MM.1S (cell line): ENCODE measurements around the gene MPC2.
A peak's percentile ranks its signal among the peaks of the same experiment; 100 is the strongest.

Experiments used
- DNase-seq: peaks from one replicate; pipeline ENCODE4 v3.0.0-alpha.2; 2015
- H2AFZ ChIP-seq: fragments of 300-600 bp; sonication (generic); 2 replicates; pipeline ENCODE4 v1.6.0; 2016; ENCODE audit warnings: antibody characterized with exemption, low read length
- H3F3A ChIP-seq: fragments of 300-600 bp; sonication (generic); 2 replicates; pipeline ENCODE4 v1.6.1; 2016; ENCODE audit warnings: mild to moderate bottlenecking, antibody characterized with exemption, low read length, moderate library complexity, mixed read lengths; ENCODE audit not compliant: insufficient read depth
- H3K27ac ChIP-seq: fragments of 300-600 bp; sonication (generic); 2 replicates; pipeline ENCODE4 v1.5.1; 2016; ENCODE audit warnings: mild to moderate bottlenecking, low read length
- H3K27me3 ChIP-seq: fragments of 300-600 bp; sonication (generic); replicated peaks from 2 replicates; pipeline ENCODE4 v1.6.0; 2016; ENCODE audit warnings: low read length; ENCODE audit not compliant: insufficient read depth
- H3K36me3 ChIP-seq: fragments of 300-600 bp; sonication (generic); replicated peaks from 2 replicates; pipeline ENCODE4 v1.6.1; 2016; ENCODE audit warnings: mild to moderate bottlenecking, low read length, mixed read lengths; ENCODE audit not compliant: insufficient read depth
- H3K4me1 ChIP-seq: fragments of 300-600 bp; sonication (generic); 2 replicates; pipeline ENCODE4 v1.6.1; 2016; ENCODE audit warnings: low read length, mixed read lengths
- H3K4me2 ChIP-seq: fragments of 300-600 bp; sonication (generic); 2 replicates; pipeline ENCODE4 v1.6.0; 2016; ENCODE audit warnings: low read depth, low read length
- H3K4me3 ChIP-seq: fragments of 300-600 bp; sonication (generic); 2 replicates; pipeline ENCODE4 v1.5.1; 2016; ENCODE audit warnings: low read length, mixed read lengths
- H3K79me2 ChIP-seq: fragments of 300-600 bp; sonication (generic); 2 replicates; pipeline ENCODE4 v1.6.1; 2016; ENCODE audit warnings: mixed run types, low read length, mixed read lengths
- H3K9ac ChIP-seq: fragments of 300-600 bp; sonication (generic); 2 replicates; pipeline ENCODE4 v1.6.1; 2016; ENCODE audit warnings: low read length, mixed read lengths
- H3K9me2 ChIP-seq: fragments of 300-600 bp; sonication (generic); replicated peaks from 2 replicates; pipeline ENCODE4 v1.6.1; 2016; ENCODE audit warnings: mild to moderate bottlenecking, low read length, mixed read lengths; ENCODE audit not compliant: insufficient read depth
- H3K9me3 ChIP-seq: fragments of 300-600 bp; sonication (generic); replicated peaks from 2 replicates; pipeline ENCODE4 v1.6.1; 2016; ENCODE audit warnings: mild to moderate bottlenecking, low read length, mixed read lengths; ENCODE audit not compliant: insufficient read depth
- H4K20me1 ChIP-seq: fragments of 300-600 bp; sonication (generic); 2 replicates; pipeline ENCODE4 v1.6.1; 2016; ENCODE audit warnings: mild to moderate bottlenecking, low read length, moderate library complexity, mixed read lengths; ENCODE audit not compliant: insufficient read depth
- CTCF ChIP-seq: fragments of 300-600 bp; sonication (generic); IDR thresholded peaks from 2 replicates; pipeline ENCODE4 v1.5.1; 2016; ENCODE audit warnings: antibody characterized with exemption, low read length, mixed read lengths
- EZH2 ChIP-seq: fragments of 300-600 bp; sonication (generic); optimal IDR thresholded peaks from 2 replicates; pipeline ENCODE3; 2017; ENCODE audit warnings: low read depth, mild to moderate bottlenecking, antibody characterized with exemption, low read length, mixed read lengths
- EZH2phosphoT487 ChIP-seq: fragments of 300-600 bp; sonication (generic); IDR thresholded peaks from 2 replicates; pipeline ENCODE4 v1.6.1; 2018; ENCODE audit warnings: antibody characterized with exemption, low read length

Gene MPC2

GRCh38 chr1:167943541-167943940 is 6.7 kb upstream of the MPC2 start:
- Histone ChIP-seq H3K27ac (no peak overlapping the region), H4K20me1 (no peaks in the 10 kb centered on the region), H3K4me2 (no peak overlapping the region), H3K9me2 (no peaks in the 10 kb centered on the region), H3K36me3 (no peaks in the 10 kb centered on the region), H3K9ac (no peak overlapping the region), H3K4me3 (no peak overlapping the region), H3K79me2 (peaks cover 93% of the 10 kb centered on the region), H3K9me3 (no peaks in the 10 kb centered on the region), H3K27me3 (no peaks in the 10 kb centered on the region), H3F3A (no peaks in the 10 kb centered on the region), H3K4me1 (peaks cover 1% of the 10 kb centered on the region; the same call in 1 of the 2 replicates), H2AFZ (no peak overlapping the region)
- no peak for DNase-seq
- TF ChIP-seq EZH2phosphoT487 (no peak), EZH2 (no peak), CTCF (no peak)

GRCh38 chr1:167940264-167940663 is 3.4 kb upstream of the MPC2 start:
- Histone ChIP-seq H3K4me2 (no peak overlapping the region), H3K9me3 (no peaks in the 10 kb centered on the region), H3F3A (peaks cover 19% of the 10 kb centered on the region), H4K20me1 (no peaks in the 10 kb centered on the region), H3K27me3 (no peaks in the 10 kb centered on the region), H3K4me3 (no peak overlapping the region), H3K9ac (no peak overlapping the region), H3K9me2 (no peaks in the 10 kb centered on the region), H3K36me3 (no peaks in the 10 kb centered on the region), H3K27ac (no peak overlapping the region), H3K4me1 (peaks cover 8% of the 10 kb centered on the region), H3K79me2 (peaks cover 87% of the 10 kb centered on the region), H2AFZ (no peak overlapping the region)
- DNase-seq = no peak
- TF ChIP-seq CTCF = no peak
- TF ChIP-seq EZH2 = no peak
- TF ChIP-seq EZH2phosphoT487 = no peak

- H3K9me2 ChIP-seq = no peaks in the 10 kb centered on the region
- H3K27ac ChIP-seq = 0 out of 2 replicates have a peak overlapping the region, but pooled peaks have one; percentile 93
These were observed 1.3 kb upstream of the MPC2 start for GRCh38 chr1:167938080-167938636.

More at GRCh38 chr1:167938080-167938636, 1.3 kb upstream of the MPC2 start:
- Histone ChIP-seq H3K4me1 (peaks cover 15% of the 10 kb centered on the region), H3K9ac (peak overlapping the region; percentile 91; the same call in 1 of the 2 replicates), H3K27me3 (no peaks in the 10 kb centered on the region), H2AFZ (no peak overlapping the region), H3K4me3 (peak overlapping the region; percentile 82), H3K79me2 (peaks cover 88% of the 10 kb centered on the region), H3K36me3 (no peaks in the 10 kb centered on the region), H3F3A (peaks cover 26% of the 10 kb centered on the region), H3K4me2 (peak overlapping the region; percentile 70), H4K20me1 (no peaks in the 10 kb centered on the region), H3K9me3 (no peaks in the 10 kb centered on the region)
- no peak for DNase-seq
- TF ChIP-seq EZH2 (no peak), CTCF (no peak), EZH2phosphoT487 (no peak)
